Activated CD8-positive, alpha-beta memory T cell treated with anti-CD3 and anti-CD28 coated beads, Interleukin-2, amount 50 U/mL, for 1 hour (primary cell): ENCODE measurements around the gene NLE1.

Experiments used
- DNase-seq: peaks from one replicate; pipeline ENCODE4 v3.0.0-alpha.2; 2020; ENCODE audit errors: extremely low read depth

NLE1 gene

DNA sequence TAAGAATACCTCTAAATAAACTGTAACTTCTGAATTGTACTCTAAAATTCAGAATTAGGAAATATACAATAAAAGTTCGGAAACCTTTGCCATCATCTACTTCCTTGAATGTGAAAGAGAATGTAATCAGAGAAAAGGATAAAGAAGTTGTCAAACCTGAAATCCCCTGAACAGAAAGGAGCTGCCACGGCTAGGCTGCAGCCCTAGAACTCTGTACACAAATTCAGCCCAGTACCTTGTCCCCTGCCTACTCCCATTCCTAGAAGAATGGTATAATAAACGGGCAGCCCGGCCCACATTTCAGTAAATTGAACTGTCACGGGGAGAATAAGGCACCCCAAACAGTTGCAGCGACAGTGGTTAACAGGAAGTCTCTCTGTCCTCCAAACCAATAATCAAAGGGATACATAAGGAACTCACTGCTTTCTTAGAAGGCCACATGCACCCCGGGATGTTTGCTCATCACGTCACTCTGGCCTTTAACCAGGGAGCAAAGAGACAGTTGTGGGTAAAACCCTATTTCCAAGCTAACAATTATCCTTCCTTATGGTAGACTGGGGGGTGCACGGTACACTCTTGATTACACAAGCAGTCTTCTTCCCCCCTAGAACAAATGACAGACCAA lies 54.3 kb downstream of the NLE1 start:
- DNase-seq = no peak

DNA sequence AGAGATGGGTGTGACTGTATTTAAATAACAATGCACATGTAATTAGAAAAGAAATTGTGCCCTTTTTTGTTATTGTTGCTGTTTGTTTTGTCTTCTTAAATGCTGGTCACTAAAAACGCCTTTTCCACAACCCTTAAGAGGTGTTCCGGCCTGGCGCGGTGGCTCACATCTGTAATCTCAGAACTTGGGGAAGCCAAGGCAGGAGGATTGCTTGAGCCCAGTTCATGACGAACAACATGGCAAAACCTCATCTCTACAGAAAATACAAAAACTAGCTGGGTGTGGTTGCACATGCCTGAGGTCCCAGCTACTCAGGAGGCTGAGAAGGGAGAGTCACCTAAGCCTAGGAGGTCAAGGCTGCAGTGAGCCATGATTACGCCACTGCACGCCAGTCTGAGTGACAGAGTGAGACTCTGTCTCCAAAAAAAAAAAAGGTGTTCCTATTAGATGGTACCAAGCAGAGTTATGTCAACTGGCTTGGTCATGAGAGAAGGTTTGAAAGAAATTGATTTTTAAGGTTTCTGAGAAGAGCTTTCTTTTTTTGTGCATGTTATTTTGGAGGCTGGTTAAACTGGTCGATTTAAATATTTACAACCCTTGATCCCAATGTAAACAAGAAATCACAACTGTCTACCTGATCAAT lies 55.1 kb downstream of the NLE1 start:
- DNase-seq = no peak

- no peak for DNase-seq
Measured at GRCh38 chr17:35086164-35086563, 55.9 kb downstream of the NLE1 start.

DNA sequence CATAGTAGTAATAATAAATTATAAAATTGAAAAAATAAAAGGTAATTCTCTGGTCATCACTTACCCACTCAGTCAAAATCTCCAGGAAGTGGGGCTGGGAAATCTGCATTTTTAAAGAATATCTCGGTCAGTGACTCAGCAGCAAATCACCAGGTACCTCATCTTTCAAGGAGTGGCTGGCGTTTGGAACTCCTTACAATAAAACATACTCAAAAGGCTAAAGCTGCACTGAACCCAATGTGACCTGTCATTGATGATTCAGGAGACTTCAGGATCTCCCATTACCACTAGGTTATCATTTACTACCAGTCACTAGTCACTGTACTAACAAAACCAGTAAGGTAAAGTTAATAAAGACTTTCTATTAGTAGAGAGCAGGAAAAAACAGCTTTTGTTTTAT lies 57.1 kb downstream of the NLE1 start:
- DNase-seq = no peak

DNA sequence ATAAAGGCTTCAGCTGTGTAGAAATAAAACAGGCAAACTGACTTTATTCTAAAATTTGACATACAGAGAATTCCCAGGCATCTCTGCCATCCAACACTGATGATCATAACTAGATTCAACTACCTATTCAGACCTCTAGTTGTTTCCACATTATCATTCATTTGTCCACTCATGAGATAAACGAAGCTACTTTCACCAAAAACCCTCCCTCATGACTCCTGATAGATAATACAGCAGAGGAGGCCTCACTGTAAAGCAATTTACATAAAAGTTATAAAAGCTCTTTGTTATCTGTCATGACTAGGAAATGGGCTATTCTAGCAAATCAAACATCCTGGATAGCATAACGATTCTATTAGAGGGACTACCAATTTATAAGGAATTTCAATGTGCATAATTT lies 59.0 kb downstream of the NLE1 start:
- no peak for DNase-seq

DNA sequence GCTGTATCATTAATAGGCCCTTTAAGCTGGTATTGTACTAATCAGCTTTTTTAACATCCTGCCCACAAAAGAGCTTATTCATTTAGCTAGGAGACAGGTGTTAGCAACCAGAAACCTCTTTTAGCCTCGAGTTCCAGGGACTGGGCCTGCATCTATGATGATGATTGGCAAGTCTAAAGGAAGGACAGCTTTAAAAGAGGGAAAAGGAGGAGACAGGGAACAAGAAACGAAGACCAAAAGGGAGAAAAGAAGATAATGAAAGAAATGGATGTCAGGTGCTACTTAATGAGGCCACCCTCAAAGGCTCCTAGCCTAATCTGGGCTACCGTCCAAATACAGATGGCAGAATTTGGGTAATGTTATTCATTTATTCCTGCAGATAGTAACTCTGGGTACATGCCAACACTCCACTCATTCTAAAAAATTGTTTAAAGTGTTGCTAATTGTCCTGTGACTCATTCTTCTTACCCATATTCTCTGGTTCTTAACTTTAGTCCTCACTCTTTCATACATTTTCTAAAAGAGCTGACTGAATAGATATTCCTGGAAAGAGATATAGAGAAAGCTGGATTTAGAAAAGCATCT lies 59.9 kb downstream of the NLE1 start:
- DNase-seq = no peak

DNA sequence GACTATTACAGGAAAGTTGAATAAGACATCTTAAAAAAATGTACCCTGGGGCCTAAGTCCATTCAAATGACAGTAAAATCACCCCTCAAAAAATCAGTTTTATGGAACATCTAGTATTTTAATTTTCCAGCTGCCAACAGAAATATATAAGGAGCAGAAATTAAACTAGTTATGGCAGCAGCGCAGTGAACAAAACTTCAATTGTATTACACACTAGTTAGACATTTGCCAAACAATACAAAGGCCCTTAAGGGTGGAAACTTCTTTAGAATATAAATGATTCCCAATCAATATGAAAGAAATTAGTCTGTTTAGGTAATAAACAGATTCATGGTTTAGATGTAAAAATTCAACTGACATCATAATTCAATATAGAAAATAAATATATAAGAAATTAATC lies 60.5 kb downstream of the NLE1 start:
- no peak for DNase-seq

DNA sequence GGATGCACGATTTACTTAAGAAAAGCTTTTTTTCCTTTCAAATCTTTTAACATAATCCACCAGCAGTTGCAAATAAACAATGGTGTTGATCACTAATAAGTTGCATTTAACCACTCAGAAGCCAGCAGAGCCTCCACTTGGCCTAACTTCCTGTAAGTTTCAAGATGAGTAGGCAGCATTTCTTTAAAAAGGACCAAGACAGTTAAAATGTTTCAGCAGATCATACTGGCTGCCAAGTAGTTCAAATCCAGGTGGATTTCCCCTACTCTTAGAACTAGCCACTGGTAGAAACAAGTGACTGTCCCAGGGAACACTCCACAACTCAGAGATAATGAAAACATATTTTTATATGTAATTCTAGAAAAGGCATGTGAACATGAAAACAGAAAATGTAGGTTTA lies 61.6 kb downstream of the NLE1 start:
- DNase-seq = no peak

GRCh38 chr17:35079547-35080423 lies 62.3 kb downstream of the NLE1 start:
- DNase-seq = no peak
